Tibial nerve (tissue), 4 donors: ENCODE results near the gene DCP1B.

Experiments used
- CTCF ChIP-seq, 5 experiments: fragments of 200-600 bp in 3 of 5; fragments of 450-650 bp in 2 of 5; sonication (generic) in 3 of 5; IDR thresholded peaks; one replicate each; pipeline ENCODE4 v1.5.1; 2016 to 2019; ENCODE audit warnings: antibody characterized with exemption in 5 of 5, mild to moderate bottlenecking in 3 of 5, moderate library complexity in 2 of 5
- EP300 ChIP-seq, 2 donors: sonication (generic); formaldehyde crosslinking; IDR thresholded peaks; one replicate each; pipeline ENCODE4 v1.6.1; 2017; ENCODE audit warnings: antibody characterized with exemption in 2 of 2, mild to moderate bottlenecking in 1 of 2
- POLR2A ChIP-seq, 2 donors: fragments of 450-650 bp; IDR thresholded peaks; one replicate each; pipeline ENCODE4 v1.6.1; 2017; ENCODE audit warnings: antibody characterized with exemption in 2 of 2, mild to moderate bottlenecking in 2 of 2, moderate library complexity in 2 of 2

DNA sequence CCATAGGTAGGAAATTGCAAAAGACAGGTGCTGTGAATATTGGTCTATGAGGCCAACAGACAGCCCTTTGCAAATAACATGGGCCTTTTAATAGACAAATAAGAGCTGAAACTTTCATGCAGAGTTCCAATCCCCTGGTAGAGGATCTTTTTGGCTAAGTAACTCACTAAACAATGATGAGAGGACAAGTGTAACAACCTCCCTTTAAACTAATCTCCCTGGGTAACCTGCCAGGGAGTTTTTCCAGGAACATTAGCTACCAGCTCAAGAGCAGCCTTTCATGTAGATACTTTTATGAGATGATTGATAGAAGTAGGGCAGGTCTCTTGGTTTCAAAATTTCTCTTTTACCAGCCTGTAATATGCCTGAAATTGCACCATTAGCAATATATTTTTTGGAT is 34.8 kb upstream of the DCP1B start:
- TF ChIP-seq CTCF (IDR thresholded peaks at IDR 0.05) = no peak
- no peak for TF ChIP-seq POLR2A (IDR thresholded peaks at IDR 0.05)
- no peak for TF ChIP-seq EP300 (IDR thresholded peaks at IDR 0.05)
